CD4-positive, alpha-beta T cell treated with Interleukin-15 for 1 hour (primary cell): ENCODE measurements around the gene LRIG3.
"Not testable (repeated sequence)": the region's sequence is repeated elsewhere in the genome, so short reads cannot be mapped to it uniquely, and the experiment has no call there.

ENCODE experiments used
- DNase-seq: peaks from one replicate; pipeline ENCODE4 v3.0.0-alpha.2; 2020

The LRIG3 gene

DNA sequence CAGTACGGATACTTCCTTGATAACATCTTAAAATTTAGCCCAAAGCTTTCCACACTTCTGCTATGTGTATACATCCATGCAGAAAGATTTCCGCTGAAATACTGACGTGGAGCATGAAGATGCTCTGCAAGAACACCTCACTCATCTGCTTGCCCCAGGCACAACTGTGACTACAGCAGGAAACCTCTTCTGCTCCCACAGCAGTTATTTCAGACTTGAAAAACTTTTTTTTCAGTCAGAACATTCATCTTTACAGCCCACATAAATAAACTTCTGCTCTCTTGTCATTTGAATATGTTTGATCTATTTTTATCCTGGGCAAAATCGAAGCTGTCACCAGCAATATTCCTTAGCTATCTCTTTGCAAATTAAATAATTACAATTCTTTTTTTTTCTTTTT lies 6.8 kb upstream of the LRIG3 start:
- no peak for DNase-seq

DNA sequence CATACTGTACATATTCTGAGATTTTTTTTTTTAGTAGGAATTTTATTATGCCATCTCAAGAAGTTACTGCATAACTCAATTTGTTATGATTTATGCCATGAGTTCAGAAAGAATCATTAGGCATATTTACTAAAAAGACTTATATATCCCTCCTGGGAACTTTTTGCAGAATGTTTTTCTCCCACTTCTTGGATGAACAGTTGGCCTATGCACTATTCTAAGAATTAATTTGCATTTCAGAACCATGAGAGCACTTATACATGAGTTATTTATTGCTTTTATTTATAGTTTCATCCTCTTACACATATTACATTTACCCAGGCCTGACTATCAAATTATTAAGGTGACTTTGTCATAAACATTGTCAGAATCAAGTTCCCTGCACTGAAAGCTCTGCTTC lies 6.3 kb upstream of the LRIG3 start:
- DNase-seq, result no peak

DNA sequence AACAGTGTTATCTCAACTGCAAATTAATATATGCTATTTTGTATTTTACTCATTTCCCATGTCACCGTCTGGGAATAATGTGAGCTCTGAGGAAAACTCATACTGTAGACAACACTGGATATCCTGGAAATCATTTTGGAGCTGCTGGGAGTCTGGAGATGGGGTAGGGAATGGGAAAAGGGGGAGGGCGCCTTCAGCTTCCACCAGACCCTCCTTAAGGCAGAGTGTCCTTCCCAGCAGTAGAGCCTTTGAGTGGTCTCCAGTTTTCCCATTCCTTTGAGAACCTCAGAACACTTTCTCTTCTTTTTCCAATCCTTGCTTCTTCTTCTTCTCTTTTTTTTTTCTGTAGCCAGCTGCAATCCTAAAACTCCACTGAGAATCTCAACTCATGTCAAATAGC lies 5.4 kb upstream of the LRIG3 start:
- no peak for DNase-seq

DNA sequence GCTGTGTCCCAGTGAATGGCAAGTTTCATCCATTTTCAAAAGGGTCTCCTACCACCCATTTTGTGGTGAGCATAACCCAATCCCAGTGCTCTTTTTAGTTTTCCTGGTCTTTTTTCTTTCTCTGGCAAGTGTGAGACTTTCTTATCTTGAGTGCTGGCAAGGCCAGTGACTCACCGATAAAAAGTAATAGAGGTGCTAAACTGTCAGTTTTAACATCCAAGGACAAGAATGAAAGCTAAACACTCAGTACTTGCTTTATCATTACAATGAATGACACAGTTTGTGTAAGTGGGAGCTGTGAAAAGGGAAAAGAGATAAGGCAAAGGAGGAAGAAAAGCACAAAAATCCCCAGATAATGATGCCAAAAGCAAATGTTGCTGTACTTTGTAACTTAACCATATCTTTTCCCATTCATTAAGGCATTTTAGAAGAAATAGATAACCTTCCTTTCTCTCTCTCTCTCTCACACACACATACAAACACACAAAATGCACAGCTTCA lies 4.9 kb upstream of the LRIG3 start:
- no peak for DNase-seq

DNA sequence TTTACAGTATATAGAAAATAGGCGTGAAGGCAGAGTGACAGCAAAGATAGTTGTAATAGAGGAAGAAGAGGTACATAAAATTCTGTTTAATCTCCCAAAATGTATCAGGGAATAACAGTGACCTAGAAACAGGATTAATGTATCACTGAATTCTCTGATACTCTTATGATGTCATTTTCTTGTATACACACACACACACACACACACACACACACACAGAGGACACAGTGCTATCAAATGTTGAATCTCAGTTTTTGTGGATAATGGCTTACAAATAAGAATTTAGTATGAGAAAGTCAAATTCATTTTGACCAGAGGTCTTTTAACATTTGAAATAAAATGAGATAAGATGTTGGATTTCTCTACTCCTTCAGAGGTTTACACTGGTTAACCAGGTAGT lies 4.3 kb upstream of the LRIG3 start:
- no peak for DNase-seq

DNA sequence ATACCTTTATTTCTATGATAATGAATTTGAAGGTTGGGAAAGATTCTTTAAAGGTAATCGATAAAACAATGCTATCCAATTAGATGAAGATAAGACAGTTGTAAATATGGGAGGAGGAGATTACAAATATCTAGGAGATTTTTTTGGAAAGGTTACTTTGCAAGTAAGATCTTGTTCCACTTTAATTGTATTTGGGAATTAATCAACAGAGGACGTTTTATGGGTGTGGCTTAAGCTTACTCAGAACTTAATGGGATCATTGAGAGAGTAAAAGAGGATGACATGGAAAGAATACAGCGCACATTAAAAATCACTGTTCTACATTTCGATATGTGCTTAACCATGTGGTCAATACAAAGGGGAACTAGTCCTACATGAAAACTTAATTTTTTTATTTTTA lies 3.5 kb upstream of the LRIG3 start:
- no peak for DNase-seq

DNA sequence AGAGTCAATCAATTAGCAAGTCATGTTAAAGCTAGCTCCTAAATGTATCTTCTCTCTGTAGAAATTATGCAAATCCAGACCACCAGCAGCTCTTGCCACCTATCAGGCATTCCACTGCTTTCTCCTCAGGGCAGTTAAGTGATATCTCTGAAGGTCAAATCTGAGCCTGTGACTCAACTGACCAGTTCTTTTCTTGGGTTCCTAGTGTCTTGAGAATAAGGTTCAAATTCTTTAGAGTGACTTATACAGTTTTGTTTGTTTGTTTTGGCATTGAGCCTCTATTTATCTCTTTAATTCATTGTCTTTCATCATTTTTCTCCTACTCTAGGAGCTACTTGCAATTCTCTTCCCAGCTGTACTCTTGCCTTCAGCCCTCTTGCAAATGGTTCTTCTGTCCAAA lies 2.5 kb upstream of the LRIG3 start:
- no peak for DNase-seq

DNA sequence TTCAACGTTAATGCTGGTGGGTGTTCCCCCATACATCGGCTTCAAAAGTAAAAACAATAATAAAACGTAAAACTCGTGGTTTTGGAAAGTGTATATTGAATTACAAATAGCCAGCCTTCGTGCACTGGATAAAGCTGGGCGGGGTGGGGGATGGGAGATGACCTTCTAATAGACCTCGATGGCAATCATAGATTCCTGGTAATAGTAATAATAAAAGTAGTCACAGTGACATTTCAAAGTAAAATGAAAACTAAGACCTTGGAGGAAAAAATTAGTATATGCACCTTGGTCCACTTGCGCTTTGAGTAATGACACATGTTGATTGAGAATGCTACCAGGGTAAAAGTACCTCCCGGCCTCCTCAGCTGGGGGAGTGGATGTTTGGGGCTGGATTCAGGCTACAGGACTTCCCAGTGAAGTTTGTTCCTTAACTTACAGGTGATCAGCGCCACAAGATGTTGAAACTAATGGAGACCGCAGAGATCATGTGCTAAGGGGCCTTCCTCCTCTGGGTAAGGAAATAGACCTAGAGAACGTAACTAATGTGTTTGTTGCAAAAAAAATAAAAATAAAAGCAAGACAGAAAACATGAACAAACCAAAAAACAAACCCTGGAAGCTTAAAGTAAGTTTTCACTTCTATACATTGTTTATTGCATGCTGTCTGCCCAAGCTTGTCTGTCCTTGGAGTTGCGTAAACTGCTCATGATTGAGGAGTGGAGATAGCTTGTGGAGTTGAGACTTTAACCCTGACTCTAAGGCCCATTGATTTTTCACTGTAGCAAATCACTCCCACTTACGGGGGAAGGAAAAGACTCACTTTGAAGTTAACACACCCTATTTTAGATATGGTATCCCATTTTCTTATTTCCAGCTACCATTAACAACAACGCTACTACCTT lies 907 bp upstream of the LRIG3 start:
- no peak for DNase-seq

DNA sequence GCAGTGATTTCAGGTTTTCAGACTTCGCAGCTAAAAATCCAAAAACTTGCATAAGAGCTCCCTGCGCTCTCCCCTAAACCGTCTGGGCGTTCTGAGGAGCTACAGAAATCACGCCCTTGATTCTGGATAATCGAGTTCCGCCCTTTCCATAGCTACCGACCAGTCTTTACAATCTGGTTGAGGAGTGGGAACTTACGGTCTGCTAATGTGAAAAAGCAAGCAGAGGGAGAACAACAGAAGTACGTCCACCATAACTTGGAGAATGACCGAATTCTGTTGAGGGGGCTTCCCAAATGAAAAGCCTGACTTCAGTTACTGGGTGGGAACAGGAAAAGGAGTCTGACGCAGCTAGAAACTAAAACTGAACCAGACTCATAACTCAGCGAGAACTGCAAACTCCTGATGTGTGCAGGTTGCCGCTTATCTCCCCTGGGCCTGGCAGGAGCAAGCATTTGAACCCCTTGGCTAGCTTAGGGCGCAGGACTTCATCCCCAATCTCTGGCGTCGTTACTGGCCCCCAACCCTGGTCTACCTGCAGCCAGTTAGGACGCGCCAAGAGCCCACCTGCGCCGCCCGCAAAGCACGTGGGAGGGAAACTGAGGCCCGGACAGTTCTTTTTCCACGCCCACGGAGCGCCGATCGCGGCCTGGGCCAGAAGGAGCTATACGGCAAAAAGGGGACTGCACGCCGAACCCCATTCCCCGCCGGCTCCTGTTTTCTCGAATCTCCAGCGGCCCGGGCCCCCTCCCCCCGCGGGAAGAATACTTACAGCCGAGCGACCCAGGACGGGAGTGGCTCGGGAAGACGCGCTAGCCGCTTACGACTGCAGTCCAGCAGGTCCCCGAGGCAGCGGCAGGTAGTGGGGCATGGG lies 838 bp downstream of the LRIG3 start:
- DNase-seq, result no peak

DNA sequence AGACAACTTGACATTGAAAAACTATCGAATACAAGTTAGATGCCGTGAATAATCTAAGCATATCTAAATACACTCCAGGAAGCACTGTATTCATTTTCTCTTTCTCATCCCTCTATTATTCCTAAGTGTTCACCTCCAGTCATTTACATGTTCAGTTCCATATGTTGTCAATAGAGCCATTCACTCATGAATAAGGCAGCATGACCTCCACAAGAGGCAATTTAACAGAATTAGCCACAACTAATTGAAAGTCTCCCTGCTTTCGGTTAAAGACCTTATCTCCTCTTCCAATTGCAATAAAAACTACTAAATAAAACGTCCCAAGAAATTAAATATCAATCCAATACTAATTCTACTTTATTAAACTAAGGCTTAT lies 1.8 kb downstream of the LRIG3 start:
- DNase-seq, result no peak

DNA sequence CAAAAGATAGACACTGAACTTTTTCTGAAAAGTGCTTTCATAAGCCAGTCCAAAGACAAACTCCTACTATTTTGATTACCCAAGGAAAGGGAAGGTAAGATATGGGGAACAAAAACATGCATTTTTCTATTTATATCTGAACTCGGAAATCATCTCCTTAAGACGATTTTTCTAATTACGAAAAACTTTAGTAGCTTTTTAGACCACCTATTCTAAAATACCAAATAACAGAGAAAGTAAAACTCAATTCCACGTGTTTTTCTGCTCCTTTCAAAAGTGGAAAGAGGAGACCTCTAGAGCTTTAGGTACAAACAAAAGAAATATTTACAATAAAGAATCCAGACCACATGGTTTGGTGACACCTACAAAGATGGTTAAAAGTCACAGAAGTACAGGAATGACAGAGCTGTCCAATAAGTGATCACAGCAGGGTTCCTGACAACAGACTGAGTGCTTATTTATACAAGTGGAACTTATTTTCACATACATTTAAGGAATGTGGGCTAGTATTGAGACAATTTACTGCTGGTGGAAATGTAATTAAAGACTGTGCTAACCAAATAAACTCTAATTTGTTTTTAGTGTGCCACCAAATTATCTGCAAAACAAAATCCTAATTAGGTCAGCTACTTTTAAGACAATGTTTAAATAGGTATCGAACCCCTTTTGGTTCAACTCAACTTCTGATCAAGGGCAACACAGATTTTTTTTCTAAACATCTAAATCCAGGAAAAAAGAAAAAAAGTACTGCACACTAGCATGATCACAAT lies 2.4 kb downstream of the LRIG3 start:
- no peak for DNase-seq

DNA sequence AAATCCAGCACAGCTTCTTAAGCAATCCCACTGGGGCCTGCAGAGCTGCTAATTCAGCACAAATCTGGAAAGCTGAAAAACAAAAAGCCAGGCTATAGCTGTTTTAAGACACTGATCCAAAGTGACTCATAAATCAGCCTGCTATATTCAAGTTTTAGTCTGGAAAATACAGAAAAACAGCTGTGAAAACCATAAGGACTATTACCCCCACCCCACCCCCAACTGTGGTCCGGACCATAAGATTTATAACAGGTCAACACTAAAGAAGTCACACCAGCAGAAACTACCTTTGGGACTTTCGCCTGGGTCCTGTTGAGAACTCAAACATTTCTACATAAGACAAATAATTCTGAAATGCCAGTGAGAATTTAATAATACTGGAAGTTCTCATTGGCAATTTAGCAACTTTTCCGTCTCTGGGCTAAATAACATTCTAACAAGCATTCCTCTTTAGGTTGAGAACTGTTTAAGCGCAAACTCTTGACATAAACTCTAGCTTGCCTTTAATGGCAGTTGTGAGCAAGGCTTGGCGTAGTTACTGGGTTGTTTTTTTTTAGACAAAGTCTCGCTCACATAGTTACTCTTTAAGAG lies 3.3 kb downstream of the LRIG3 start:
- no peak for DNase-seq

DNA sequence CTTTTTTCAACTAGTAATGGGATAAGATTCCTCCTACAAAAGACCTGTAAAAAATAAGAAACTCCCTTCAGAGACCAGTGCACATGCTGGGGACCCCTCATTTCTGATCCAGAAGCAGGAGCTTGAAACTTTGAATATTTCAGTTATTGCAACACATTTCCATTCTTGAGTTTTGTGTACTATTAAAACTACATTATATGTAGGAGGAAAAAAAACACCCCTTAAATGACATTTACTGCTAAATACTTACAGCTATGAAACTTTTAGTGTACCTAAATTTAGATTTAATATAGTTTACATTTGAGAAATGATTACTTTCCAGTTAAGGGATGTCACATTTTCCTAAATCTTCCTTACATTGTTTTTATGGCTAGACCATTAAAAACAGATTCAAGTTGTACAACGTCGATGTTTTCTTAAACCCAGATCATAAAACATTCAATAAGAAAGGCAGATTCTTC lies 4.1 kb downstream of the LRIG3 start:
- no peak for DNase-seq

DNA sequence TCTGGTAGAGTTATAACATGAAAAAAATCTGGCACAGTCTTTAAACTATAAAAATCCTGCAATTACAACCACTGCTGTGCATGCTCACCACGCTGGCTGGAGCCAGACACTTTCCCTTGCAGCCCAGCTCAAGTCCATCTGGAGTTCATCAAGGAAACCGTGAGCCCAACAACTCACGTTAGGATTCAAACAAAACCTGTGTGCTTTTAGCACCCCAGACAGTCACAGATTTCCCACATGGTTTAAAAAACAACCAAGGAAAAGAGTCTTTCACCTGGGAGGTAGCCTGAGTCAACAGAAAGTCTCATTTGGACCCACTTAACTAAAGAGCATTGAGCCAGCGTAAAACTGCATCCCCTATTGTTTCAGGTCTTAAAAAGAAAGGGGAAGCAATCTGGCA lies 4.7 kb downstream of the LRIG3 start:
- no peak for DNase-seq

DNA sequence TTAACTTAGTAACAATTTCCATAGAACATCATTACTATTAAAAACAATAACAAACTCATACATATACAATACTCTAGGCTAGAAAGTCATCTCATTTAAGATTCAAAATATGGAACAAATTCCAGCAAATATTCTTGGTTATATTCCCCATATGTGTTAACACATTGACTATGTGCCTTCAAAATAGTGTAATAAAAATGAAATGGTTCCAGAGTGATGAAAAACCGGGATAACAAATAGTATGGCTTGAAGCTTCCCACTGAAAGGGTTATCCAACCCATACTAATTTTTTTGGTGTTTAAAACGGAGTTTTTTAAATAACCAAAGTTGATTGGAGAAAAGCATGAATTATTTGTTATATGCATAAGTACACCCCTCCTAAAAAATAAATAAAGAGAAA lies 5.3 kb downstream of the LRIG3 start:
- DNase-seq, result no peak

DNA sequence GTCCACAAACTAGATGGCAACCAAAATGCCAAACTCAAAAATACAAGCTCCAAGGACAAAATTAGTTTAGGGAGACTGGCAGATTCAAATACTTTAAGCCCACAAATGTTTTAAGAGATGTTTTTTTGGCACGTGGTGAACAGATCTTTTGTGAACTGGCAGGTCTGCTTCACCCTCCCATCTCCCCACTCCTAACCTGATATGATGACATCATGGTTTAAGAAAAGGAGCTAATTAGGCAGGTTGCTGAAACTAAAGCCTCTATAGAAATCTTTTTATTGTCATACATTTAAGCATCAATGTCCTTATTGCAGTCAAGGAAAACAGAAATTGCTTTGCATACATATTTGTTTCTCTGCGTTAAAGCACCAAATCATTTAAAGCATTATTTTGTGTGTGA lies 5.8 kb downstream of the LRIG3 start:
- no peak for DNase-seq

DNA sequence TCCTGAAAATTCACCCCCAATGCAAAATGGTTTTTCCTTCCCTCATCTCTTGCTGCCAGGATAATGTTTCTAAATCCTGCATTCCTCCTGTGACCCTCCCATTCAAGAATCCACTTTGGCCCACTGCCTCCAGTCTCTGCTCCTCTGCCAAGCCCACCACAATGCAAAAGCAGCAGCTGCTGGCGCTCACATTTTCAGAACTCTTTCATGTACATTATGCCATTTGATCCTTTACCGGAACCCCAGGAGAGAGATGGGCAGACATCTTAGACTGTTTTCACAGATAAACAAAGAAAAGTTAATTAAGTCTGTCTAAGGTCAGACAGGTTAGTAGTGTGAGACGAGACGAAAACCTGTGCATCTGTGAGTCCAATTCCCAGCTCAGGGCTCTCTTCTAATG lies 12.9 kb downstream of the LRIG3 start:
- DNase-seq, result no peak

DNA sequence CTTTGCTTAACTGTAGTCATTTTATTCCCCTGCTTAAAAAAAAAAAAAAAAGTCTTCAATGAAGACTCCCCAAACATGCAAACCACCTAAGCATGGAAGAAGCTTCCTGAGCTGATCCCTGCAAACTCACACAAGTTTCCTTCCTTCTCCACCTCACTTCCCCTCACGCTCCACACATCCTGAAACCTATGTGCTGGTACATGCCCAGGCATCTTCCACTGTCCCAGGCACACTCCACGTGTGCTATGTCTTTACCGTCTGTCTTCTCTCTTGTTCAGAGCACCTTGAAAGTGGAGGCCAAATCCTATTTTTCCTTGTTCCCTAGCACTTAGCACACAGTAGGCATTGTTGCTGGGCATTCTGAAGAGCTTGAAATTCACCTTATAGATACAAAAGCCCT lies 13.4 kb downstream of the LRIG3 start:
- DNase-seq, result no peak

DNA sequence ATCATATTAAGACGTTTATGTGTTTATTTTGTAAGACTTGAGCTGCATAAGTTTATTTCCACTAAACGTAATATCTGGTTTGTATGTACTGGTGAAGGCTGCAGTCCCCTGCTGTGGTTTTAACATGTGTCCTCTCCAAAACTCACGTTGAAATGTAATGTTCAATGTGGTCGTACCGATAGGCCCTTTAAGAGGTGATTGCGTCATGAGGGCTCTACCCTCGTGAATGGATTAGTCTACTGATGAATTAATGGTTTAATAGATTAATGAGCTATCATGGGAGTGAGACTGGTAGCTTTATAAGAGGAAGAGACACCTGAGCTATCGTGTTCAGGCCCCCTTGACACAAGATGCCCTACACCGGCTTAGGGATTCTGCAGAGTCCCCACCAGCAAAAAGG lies 14.9 kb downstream of the LRIG3 start:
- no peak for DNase-seq

DNA sequence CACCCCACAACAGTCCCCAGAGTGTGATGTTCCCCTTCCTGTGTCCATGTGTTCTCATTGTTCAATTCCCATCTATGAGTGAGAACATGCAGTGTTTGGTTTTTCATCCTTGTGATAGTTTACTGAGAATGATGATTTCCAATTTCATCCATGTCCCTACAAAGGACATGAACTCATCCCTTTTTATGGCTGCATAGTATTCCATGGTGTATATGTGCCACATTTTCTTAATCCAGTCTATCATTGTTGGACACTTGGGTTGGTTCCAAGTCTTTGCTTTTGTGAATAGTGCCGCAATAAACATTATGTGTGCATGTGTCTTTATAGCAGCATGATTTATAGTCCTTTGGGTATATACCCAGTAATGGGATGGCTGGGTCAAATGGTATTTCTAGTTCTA lies 17.6 kb downstream of the LRIG3 start:
- DNase-seq, result not testable (repeated sequence)

DNA sequence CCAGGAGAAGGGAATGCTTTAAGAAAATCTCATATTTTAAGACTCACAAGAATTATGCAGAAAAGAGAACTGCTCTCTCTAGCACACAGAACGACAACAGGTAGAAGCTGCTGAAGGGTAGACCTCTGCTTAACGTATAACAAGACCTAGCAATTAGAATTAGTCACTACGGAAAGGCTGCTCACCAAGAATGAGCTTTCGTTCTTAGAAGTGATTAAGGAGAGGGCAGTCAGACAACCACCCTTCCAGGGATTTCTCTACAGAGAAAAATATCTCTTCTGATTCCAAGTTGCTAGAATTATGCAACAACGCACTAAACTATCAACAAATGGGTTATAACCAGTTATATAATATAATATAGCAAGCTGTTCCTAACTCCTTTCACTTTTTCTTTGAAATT lies 18.6 kb downstream of the LRIG3 start:
- DNase-seq, result no peak

DNA sequence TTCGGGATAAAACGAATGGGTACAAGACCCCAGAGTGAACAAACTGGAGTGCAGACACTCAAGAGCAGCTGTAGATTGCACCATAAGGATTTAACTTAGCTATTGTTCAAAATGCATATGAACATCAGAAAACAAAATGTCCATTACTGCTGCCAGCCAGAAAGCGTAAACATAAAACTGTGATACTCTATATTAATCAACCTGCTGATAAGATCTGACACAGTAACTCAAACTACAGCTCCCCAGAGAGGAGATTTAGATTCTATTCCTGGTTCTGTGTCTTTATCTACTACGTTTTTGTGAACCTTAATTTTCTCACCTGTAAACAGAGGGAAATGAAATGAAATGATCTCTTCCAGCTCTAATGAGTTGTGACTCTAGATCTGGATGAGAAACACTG lies 22.3 kb downstream of the LRIG3 start:
- no peak for DNase-seq

DNA sequence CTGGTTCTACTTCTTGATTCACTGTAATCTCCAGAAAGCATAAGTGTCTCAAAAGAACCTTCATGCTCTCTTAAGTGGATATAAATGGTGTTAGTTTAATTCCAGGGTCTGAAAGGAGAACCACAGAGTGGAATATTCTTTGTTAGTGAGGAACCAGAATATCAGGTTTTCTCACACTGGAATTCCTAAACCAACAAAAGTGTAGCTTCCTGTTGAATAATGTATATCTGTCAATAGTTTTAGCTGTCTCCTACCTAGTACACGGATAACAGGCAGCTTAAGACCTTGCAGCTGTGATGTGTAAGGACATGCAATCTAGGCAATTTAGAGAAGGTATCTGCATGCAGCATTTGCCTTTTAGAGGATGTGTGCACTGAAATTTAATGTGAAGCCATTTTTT lies 24.0 kb downstream of the LRIG3 start:
- no peak for DNase-seq
